Kidney epithelial cell (primary cell): ENCODE data around the gene CELF2. TPM values are rescaled to one million over a fixed set of nuclear protein-coding genes. Genes with fewer than 3 reads are reported as not detected.

Experiments used
- DNase-seq: peaks from one replicate; pipeline ENCODE4 v3.0.0-alpha.2; 2010; ENCODE audit warnings: low read depth
- H3K27me3 ChIP-seq: 2 replicates; pipeline ENCODE4 v1.6.0; 2011; ENCODE audit warnings: low read length; ENCODE audit not compliant: control insufficient read depth, insufficient read depth
- H3K36me3 ChIP-seq: 2 replicates; pipeline ENCODE4 v1.5.1; 2011; ENCODE audit warnings: low read length; ENCODE audit not compliant: control insufficient read depth, insufficient read depth
- H3K4me3 ChIP-seq: 2 replicates; pipeline ENCODE4 v1.5.1; 2011; ENCODE audit warnings: low read depth, mild to moderate bottlenecking, control low read depth, low read length
- CTCF ChIP-seq: IDR thresholded peaks from 2 replicates; pipeline ENCODE4 v1.5.1; 2011; ENCODE audit warnings: mild to moderate bottlenecking, moderate library complexity, low read length, control low read depth, inconsistent platforms; ENCODE audit not compliant: insufficient read depth, poor library complexity, severe bottlenecking
- total RNA-seq: library from RNA; depleted of rRNA; stranded (reverse); fragments of >200 nt; gene quantifications from 2 replicates; pipeline ENCODE4 v1.2.3, GENCODE V29; 2015

CELF2 gene
- total RNA-seq, 1 donor from 2014 or later, result 15.2 TPM

- H3K4me3 ChIP-seq, result no peak overlapping the region
- H3K36me3 ChIP-seq, result no peaks in the 10 kb centered on the region
- TF ChIP-seq CTCF, result no peak
- DNase-seq, result no peak
- no peaks in the 10 kb centered on the region for H3K27me3 ChIP-seq
These were observed 39.7 kb upstream of the CELF2 start for GRCh38 chr10:10977978-10978377.

- Histone ChIP-seq H3K27me3 (no peaks in the 10 kb centered on the region), H3K36me3 (no peaks in the 10 kb centered on the region), H3K4me3 (no peak overlapping the region)
- no peak for TF ChIP-seq CTCF
- DNase-seq, result no peak
These were observed 32.3 kb upstream of the CELF2 start for GRCh38 chr10:10985361-10985760.

GRCh38 chr10:10986606-10987005 is 31.1 kb upstream of the CELF2 start:
- H3K27me3 ChIP-seq, result no peaks in the 10 kb centered on the region
- TF ChIP-seq CTCF, result no peak
- no peak overlapping the region for H3K4me3 ChIP-seq
- H3K36me3 ChIP-seq, result no peaks in the 10 kb centered on the region
- no peak for DNase-seq

- TF ChIP-seq CTCF, result no peak
- no peak for DNase-seq
- Histone ChIP-seq H3K36me3 (no peaks in the 10 kb centered on the region), H3K4me3 (no peak overlapping the region), H3K27me3 (no peaks in the 10 kb centered on the region)
These were observed 30.6 kb upstream of the CELF2 start for GRCh38 chr10:10987111-10987510.

- TF ChIP-seq CTCF, result no peak
- Histone ChIP-seq H3K4me3 (no peak overlapping the region), H3K36me3 (no peaks in the 10 kb centered on the region), H3K27me3 (no peaks in the 10 kb centered on the region)
- no peak for DNase-seq
These were observed 28.0 kb upstream of the CELF2 start for GRCh38 chr10:10989669-10990068.

GRCh38 chr10:10991144-10991543 is 26.5 kb upstream of the CELF2 start:
- H3K36me3 ChIP-seq, result no peaks in the 10 kb centered on the region
- no peak for TF ChIP-seq CTCF
- no peak overlapping the region for H3K4me3 ChIP-seq
- no peak for DNase-seq
- no peaks in the 10 kb centered on the region for H3K27me3 ChIP-seq
